Measurements from ENCODE around the gene SPG21. TPM values are rescaled to one million over a fixed set of nuclear protein-coding genes. Genes with fewer than 3 reads are reported as not detected.

Gene SPG21
- total and polyA plus RNA-seq, 2 of the 13 experiments (the other 11 are each of a cell fraction or from before 2014, with no cell fraction given), result 36.7 to 42.4 TPM

DNA sequence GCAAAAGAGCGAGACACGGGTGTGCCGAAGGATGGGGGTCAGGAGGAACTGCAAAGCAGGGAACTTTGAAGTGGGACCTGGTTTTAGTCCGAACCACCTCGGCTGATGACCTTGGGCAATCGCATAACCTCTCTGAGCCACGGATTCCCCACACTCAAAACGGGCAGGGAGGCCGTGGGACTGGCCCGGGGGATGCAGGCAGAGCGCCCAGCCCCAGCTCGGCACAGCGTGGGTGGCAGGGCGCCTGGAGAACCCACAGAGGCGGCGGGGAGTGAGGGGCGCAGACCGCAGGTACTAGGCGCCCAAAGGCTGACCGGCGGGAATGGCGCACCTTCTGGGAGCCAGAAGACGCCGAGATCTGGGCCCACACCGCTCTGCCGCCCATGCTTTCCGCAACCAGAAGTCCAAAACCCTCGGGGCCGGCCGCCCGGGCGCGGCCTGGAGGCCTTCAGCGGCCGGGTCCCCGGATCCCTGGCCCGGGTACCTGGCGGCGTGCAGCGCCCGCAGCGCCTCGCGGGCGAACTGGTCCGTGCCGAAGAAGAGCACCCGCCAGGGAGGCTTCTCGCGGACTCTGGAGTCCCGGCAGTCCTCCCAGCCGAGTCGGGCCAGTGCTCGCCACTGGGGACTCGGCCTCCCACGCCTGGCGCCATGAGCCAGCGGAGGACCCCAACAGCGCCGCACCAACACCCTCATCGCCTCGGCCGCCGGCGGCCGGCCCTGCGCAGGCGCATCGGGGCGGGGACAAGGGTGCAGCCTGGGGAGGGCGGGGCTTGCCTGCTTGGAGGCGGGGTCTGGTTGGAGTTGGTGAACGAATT, 39.4 kb upstream of the SPG21 start, which contains the start of gene MTFMT (continued):
- no peak for TF ChIP-seq ZNF207 (IDR thresholded peaks at IDR 0.05; ENCODE audit: borderline replicate concordance)
- TF ChIP-seq, protein P1, sequence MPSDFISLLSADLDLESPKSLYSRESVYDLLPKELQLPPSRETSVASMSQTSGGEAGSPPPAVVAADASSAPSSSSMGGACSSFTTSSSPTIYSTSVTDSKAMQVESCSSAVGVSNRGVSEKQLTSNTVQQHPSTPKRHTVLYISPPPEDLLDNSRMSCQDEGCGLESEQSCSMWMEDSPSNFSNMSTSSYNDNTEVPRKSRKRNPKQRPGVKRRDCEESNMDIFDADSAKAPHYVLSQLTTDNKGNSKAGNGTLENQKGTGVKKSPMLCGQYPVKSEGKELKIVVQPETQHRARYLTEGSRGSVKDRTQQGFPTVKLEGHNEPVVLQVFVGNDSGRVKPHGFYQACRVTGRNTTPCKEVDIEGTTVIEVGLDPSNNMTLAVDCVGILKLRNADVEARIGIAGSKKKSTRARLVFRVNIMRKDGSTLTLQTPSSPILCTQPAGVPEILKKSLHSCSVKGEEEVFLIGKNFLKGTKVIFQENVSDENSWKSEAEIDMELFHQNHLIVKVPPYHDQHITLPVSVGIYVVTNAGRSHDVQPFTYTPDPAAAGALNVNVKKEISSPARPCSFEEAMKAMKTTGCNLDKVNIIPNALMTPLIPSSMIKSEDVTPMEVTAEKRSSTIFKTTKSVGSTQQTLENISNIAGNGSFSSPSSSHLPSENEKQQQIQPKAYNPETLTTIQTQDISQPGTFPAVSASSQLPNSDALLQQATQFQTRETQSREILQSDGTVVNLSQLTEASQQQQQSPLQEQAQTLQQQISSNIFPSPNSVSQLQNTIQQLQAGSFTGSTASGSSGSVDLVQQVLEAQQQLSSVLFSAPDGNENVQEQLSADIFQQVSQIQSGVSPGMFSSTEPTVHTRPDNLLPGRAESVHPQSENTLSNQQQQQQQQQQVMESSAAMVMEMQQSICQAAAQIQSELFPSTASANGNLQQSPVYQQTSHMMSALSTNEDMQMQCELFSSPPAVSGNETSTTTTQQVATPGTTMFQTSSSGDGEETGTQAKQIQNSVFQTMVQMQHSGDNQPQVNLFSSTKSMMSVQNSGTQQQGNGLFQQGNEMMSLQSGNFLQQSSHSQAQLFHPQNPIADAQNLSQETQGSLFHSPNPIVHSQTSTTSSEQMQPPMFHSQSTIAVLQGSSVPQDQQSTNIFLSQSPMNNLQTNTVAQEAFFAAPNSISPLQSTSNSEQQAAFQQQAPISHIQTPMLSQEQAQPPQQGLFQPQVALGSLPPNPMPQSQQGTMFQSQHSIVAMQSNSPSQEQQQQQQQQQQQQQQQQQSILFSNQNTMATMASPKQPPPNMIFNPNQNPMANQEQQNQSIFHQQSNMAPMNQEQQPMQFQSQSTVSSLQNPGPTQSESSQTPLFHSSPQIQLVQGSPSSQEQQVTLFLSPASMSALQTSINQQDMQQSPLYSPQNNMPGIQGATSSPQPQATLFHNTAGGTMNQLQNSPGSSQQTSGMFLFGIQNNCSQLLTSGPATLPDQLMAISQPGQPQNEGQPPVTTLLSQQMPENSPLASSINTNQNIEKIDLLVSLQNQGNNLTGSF (CRISPR knock-in tag; IDR thresholded peaks at IDR 0.05), result peak; percentile 42; the same call in 1 of the 2 replicates
- 0 out of 2 replicates have a peak, but pooled peaks have one; percentile 47 for TF ChIP-seq ZNF230 (CRISPR knock-in tag; IDR thresholded peaks at IDR 0.05)
- TF ChIP-seq ZNF792 (CRISPR knock-in tag; IDR thresholded peaks at IDR 0.05), result peak; percentile 63; the same call in 1 of the 2 replicates
- TF ChIP-seq ZNF547 (CRISPR knock-in tag; IDR thresholded peaks at IDR 0.05), result no peak
- TF ChIP-seq, protein P2, sequence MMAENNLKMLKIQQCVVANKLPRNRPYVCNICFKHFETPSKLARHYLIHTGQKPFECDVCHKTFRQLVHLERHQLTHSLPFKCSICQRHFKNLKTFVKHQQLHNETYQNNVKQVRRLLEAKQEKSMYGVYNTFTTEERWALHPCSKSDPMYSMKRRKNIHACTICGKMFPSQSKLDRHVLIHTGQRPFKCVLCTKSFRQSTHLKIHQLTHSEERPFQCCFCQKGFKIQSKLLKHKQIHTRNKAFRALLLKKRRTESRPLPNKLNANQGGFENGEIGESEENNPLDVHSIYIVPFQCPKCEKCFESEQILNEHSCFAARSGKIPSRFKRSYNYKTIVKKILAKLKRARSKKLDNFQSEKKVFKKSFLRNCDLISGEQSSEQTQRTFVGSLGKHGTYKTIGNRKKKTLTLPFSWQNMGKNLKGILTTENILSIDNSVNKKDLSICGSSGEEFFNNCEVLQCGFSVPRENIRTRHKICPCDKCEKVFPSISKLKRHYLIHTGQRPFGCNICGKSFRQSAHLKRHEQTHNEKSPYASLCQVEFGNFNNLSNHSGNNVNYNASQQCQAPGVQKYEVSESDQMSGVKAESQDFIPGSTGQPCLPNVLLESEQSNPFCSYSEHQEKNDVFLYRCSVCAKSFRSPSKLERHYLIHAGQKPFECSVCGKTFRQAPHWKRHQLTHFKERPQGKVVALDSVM (CRISPR knock-in tag; IDR thresholded peaks at IDR 0.05), result peak; percentile 41
- TF ChIP-seq GATAD1 (CRISPR knock-in tag; IDR thresholded peaks at IDR 0.05), result peak; percentile 21; the same call in 1 of the 2 replicates
- TF ChIP-seq ZNF30 (CRISPR knock-in tag; IDR thresholded peaks at IDR 0.05), result 0 out of 2 replicates have a peak, but pooled peaks have one; percentile 54
- peak; percentile 84; the same call in 1 of the 2 replicates for TF ChIP-seq BCL3 (CRISPR knock-in tag; IDR thresholded peaks at IDR 0.05)
- TF ChIP-seq ASH2L (IDR thresholded peaks at IDR 0.05; ENCODE audit: insufficient read length, low read depth, low read length), result peak; percentile 82
- peak; percentile 95 for TF ChIP-seq ZFX (CRISPR knock-in tag; IDR thresholded peaks at IDR 0.05; ENCODE audit: low read depth)
- TF ChIP-seq ZNF546 (CRISPR knock-in tag; conservative IDR thresholded peaks at IDR 0.05), result 0 out of 2 replicates have a peak, but pooled peaks have one; percentile 36
- TF ChIP-seq, protein P3, sequence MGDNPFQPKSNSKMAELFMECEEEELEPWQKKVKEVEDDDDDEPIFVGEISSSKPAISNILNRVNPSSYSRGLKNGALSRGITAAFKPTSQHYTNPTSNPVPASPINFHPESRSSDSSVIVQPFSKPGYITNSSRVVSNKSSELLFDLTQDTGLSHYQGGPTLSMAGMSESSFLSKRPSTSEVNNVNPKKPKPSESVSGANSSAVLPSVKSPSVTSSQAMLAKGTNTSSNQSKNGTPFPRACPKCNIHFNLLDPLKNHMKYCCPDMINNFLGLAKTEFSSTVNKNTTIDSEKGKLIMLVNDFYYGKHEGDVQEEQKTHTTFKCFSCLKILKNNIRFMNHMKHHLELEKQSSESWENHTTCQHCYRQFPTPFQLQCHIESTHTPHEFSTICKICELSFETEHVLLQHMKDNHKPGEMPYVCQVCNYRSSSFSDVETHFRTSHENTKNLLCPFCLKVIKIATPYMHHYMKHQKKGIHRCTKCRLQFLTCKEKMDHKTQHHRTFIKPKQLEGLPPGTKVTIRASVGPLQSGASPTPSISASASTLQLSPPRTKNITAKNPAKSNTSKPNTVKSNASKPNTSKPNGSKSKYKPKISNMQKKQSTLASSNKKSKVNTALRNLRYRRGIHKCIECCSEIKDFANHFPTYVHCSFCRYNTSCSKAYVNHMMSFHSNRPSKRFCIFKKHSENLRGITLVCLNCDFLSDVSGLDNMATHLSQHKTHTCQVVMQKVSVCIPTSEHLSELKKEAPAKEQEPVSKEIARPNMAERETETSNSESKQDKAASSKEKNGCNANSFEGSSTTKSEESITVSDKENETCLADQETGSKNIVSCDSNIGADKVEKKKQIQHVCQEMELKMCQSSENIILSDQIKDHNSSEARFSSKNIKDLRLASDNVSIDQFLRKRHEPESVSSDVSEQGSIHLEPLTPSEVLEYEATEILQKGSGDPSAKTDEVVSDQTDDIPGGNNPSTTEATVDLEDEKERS (CRISPR knock-in tag; IDR thresholded peaks at IDR 0.05), result no peak
- TF ChIP-seq ZNF766 (CRISPR knock-in tag; IDR thresholded peaks at IDR 0.05; ENCODE audit: borderline replicate concordance), result peak; percentile 60; the same call in 1 of the 2 replicates
